Endothelial cell of umbilical vein (primary cell): ENCODE results near the gene KIAA0232. TPM values are rescaled to one million over a fixed set of nuclear protein-coding genes. Genes with fewer than 3 reads are reported as not detected.

Experiments used
- BruUV-seq: library from RNA; stranded (reverse); fragments of 400-500 nt; replicated peaks from 2 replicates; lab custom pipeline; 2021; lab: Mats Ljungman, UMichigan
- CTCF ChIA-PET: fragments of 300-600, 350-600 bp; sonication (Branson Sonifier 250); formaldehyde crosslinking; loops from one replicate; lab custom pipeline; 2021; ENCODE audit warnings: antibody characterized with exemption, inconsistent platforms; lab: Charles Lee
- POLR2A ChIA-PET: fragments of 300-600, 350-600 bp; sonication (Branson Sonifier 250); formaldehyde crosslinking; loops from one replicate; lab custom pipeline; 2021; ENCODE audit warnings: antibody characterized with exemption, inconsistent platforms; lab: Charles Lee
- DNase-seq: peaks from one replicate; pipeline ENCODE4 v3.0.0-alpha.2; 2011; ENCODE audit warnings: low read depth, low spot score
- FAIRE-seq: peaks from 2 replicates; lab custom pipeline; 2011; peaks lifted over from hg19 to GRCh38; lab: Jason Lieb, UNC
- H2AFZ ChIP-seq: 2 replicates; pipeline ENCODE4 v1.6.0; 2012; ENCODE audit warnings: low read depth, low read length, control low read depth, inconsistent platforms
- H3K27ac ChIP-seq: 2 replicates; pipeline ENCODE4 v1.5.1; 2011; ENCODE audit warnings: low read depth, mild to moderate bottlenecking, control low read depth, low read length, moderate library complexity; ENCODE audit not compliant: insufficient read depth
- H3K27me3 ChIP-seq, 2 experiments: 2 replicates each; pipeline versions ENCODE4 v1.6.0 to v1.6.1; 2011; ENCODE audit warnings: low read length in 2 of 2, mixed read lengths in 1 of 2; ENCODE audit not compliant: control insufficient read depth in 2 of 2, insufficient read depth in 2 of 2
- H3K36me3 ChIP-seq, 2 experiments: 2 replicates in 1 of 2; 3 replicates in 1 of 2; pipeline ENCODE4 v1.5.1; 2011; ENCODE audit warnings: low read length in 2 of 2, mild to moderate bottlenecking in 1 of 2, moderate library complexity in 1 of 2; ENCODE audit not compliant: control insufficient read depth in 2 of 2, insufficient read depth in 2 of 2; ENCODE audit errors: extremely low read depth in 1 of 2
- H3K4me1 ChIP-seq: 3 replicates; pipeline ENCODE4 v1.5.1; 2011; ENCODE audit warnings: mild to moderate bottlenecking, low read length; ENCODE audit not compliant: control insufficient read depth, insufficient read depth; ENCODE audit errors: extremely low read depth
- H3K4me2 ChIP-seq: 2 replicates; pipeline ENCODE4 v1.6.1; 2011; ENCODE audit warnings: low read length, control low read depth, mixed read lengths; ENCODE audit not compliant: insufficient read depth
- H3K4me3 ChIP-seq, 3 experiments: fragments of 200-600 bp in 1 of 3; sonication (generic), shearing (Covaris generic) in 1 of 3; replicated peaks in 1 of 3; 2 replicates each; pipeline ENCODE4 v1.5.1; 2011 to 2016; ENCODE audit warnings: control low read depth in 3 of 3, low read length in 3 of 3, mild to moderate bottlenecking in 2 of 3, inconsistent platforms in 1 of 3, low read depth in 1 of 3, moderate library complexity in 1 of 3; ENCODE audit not compliant: insufficient read depth in 1 of 3
- H3K79me2 ChIP-seq: 2 replicates; pipeline ENCODE4 v1.6.0; 2012; ENCODE audit warnings: low read length, inconsistent platforms; ENCODE audit not compliant: control insufficient read depth, insufficient read depth
- H3K9ac ChIP-seq: replicated peaks from 2 replicates; pipeline ENCODE3; 2011; ENCODE audit warnings: low read length, control low read depth; ENCODE audit not compliant: insufficient read depth; ENCODE audit errors: extremely low read depth
- H3K9me1 ChIP-seq: replicated peaks from 3 replicates; pipeline ENCODE4 v1.6.0; 2011; ENCODE audit warnings: mild to moderate bottlenecking, low read length; ENCODE audit not compliant: control insufficient read depth, insufficient read depth; ENCODE audit errors: extremely low read depth
- H3K9me3 ChIP-seq: replicated peaks from 2 replicates; pipeline ENCODE4 v1.5.1; 2012; ENCODE audit warnings: low read length, inconsistent platforms; ENCODE audit not compliant: control insufficient read depth, insufficient read depth
- H4K20me1 ChIP-seq: replicated peaks from 2 replicates; pipeline ENCODE3; 2011; ENCODE audit warnings: mild to moderate bottlenecking, low read length; ENCODE audit not compliant: control insufficient read depth, insufficient read depth; ENCODE audit errors: extremely low read depth
- EZH2 ChIP-seq: IDR thresholded peaks from 2 replicates; pipeline ENCODE4 v1.6.1; 2012; ENCODE audit warnings: borderline replicate concordance, low read depth, mild to moderate bottlenecking, moderate library complexity, low read length, inconsistent platforms; ENCODE audit not compliant: severe bottlenecking
- FOS ChIP-seq: IDR thresholded peaks from 2 replicates; pipeline ENCODE4 v1.6.1; 2011; ENCODE audit warnings: mild to moderate bottlenecking, low read length, moderate library complexity, borderline replicate concordance; ENCODE audit not compliant: insufficient read depth
- GATA2 ChIP-seq: IDR thresholded peaks from 2 replicates; pipeline ENCODE4 v1.7.0; 2011; ENCODE audit warnings: low read depth, mild to moderate bottlenecking, moderate library complexity, mixed read lengths, low read length; ENCODE audit not compliant: insufficient read length, insufficient read depth
- JUN ChIP-seq: IDR thresholded peaks from 2 replicates; pipeline ENCODE4 v1.6.1; 2011; ENCODE audit warnings: borderline replicate concordance, low read depth; ENCODE audit not compliant: insufficient read length, insufficient read depth
- MAX ChIP-seq: IDR thresholded peaks from 2 replicates; pipeline ENCODE4 v1.6.1; 2011; ENCODE audit not compliant: insufficient read depth, insufficient read length
- MYC ChIP-seq: IDR thresholded peaks from one replicate; pipeline ENCODE4 v1.6.1; 2011; ENCODE audit warnings: mild to moderate bottlenecking, low read depth, low read length
- POLR2A ChIP-seq: IDR thresholded peaks from 2 replicates; pipeline ENCODE4 v1.6.1; 2012; ENCODE audit warnings: low read depth, mild to moderate bottlenecking, control low read depth, low read length
- POLR2AphosphoS5 ChIP-seq: IDR thresholded peaks from 2 replicates; pipeline ENCODE4 v1.6.1; 2012; ENCODE audit warnings: low read depth, mild to moderate bottlenecking, control low read depth, low read length, moderate library complexity; ENCODE audit not compliant: insufficient read depth
- dilution Hi-C: fragments of 300-500 bp; cut with MboI; formaldehyde crosslinking; loops from one replicate; pipeline ENCODE4 v1.15.0; 2019; ENCODE audit warnings: low sequenced_read_pairs; ENCODE audit not compliant: extremely low pct_ligation_motif_present
- intact Hi-C: fragments of 100-400 bp; cut with micrococcal nuclease; formaldehyde crosslinking; loops from one replicate; pipeline ENCODE4 v1.10.0; 2022
- polyA plus RNA-seq, 4 experiments: library from polyadenylated mRNA; depleted of rRNA in 3 of 4; stranded (reverse) in 3 of 4; unstranded in 1 of 4; fragments of >200 nt; gene quantifications; 2 replicates each; pipeline versions ENCODE4 v1.2.1 to v1.2.3, GENCODE V29; 2011 to 2012; ENCODE audit warnings: missing spikeins in 1 of 4
- total RNA-seq: library from RNA; stranded (reverse); gene quantifications from 2 replicates; pipeline ENCODE4 v1.2.3, GENCODE V29; 2021
- TF ChIP-seq, protein P1 (sequence below), 2 donors: IDR thresholded peaks; 1 replicate in 1 of 2; 2 replicates in 1 of 2; pipeline ENCODE4 v1.5.1; 2011; ENCODE audit warnings: low read length in 2 of 2, mild to moderate bottlenecking in 2 of 2, moderate library complexity in 2 of 2, control low read depth in 1 of 2, inconsistent platforms in 1 of 2, low read depth in 1 of 2; ENCODE audit not compliant: insufficient read depth in 1 of 2; ENCODE audit errors: extremely low read depth in 1 of 2

Gene KIAA0232
- total and polyA plus RNA-seq, 2 donors (not counting 3 experiments of a cell fraction or from before 2014, with no cell fraction given) = 5.3 to 18.4 TPM

GRCh38 chr4:6923507-6923906 is 141.0 kb downstream of the KIAA0232 start:
- dilution Hi-C loops = no loop called here
- H3K36me3 ChIP-seq = peaks cover 3 to 11% of the 10 kb centered on the region in 2 experiments
- DNase-seq (no peak), FAIRE-seq (no peak)
- ChIA-PET POLR2A (no interaction called here), CTCF (interaction anchor here (1.0 to 1.7 kb wide), 3 partner anchors 12 to 50 kb away, joined by 3 to 5 read pairs (median 3); no protein-coding TSS in a partner anchor)
- H3K27me3 ChIP-seq = no peaks in the 10 kb centered on the region
- H3K27ac ChIP-seq = no peak overlapping the region
- no peaks in the 10 kb centered on the region for H3K4me1 ChIP-seq
- intact Hi-C loops = no loop called here
- no peak overlapping the region for H3K4me2 ChIP-seq
- no peaks in the 10 kb centered on the region for H3K9me3 ChIP-seq
- H2AFZ ChIP-seq = no peak overlapping the region
- H3K79me2 ChIP-seq = no peaks in the 10 kb centered on the region
- no peak overlapping the region for H3K4me3 ChIP-seq
- no TSS peak for BruUV-seq
- no peak for TF ChIP-seq EZH2
- TF ChIP-seq POLR2AphosphoS5 = no peak
- TF ChIP-seq JUN = no peak
- no peak for TF ChIP-seq GATA2
- TF ChIP-seq FOS = no peak
- TF ChIP-seq POLR2A = no peak
- no peak for TF ChIP-seq MAX
- TF ChIP-seq, protein P1, sequence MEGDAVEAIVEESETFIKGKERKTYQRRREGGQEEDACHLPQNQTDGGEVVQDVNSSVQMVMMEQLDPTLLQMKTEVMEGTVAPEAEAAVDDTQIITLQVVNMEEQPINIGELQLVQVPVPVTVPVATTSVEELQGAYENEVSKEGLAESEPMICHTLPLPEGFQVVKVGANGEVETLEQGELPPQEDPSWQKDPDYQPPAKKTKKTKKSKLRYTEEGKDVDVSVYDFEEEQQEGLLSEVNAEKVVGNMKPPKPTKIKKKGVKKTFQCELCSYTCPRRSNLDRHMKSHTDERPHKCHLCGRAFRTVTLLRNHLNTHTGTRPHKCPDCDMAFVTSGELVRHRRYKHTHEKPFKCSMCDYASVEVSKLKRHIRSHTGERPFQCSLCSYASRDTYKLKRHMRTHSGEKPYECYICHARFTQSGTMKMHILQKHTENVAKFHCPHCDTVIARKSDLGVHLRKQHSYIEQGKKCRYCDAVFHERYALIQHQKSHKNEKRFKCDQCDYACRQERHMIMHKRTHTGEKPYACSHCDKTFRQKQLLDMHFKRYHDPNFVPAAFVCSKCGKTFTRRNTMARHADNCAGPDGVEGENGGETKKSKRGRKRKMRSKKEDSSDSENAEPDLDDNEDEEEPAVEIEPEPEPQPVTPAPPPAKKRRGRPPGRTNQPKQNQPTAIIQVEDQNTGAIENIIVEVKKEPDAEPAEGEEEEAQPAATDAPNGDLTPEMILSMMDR (IDR thresholded peaks at IDR 0.05; ENCODE audit: extremely low read depth in 1 of 2, insufficient read depth in 1 of 2, low read depth in 1 of 2, low read length in 2 of 2) = no peak
- TF ChIP-seq MYC = no peak
- H3K9me1 ChIP-seq = no peaks in the 10 kb centered on the region
- no peaks in the 10 kb centered on the region for H4K20me1 ChIP-seq
- H3K9ac ChIP-seq = no peak overlapping the region
